HG03469 (cell line): ENCODE measurements around the gene PACRG.

ENCODE experiments used
- ATAC-seq: cut with Tn5 transposase; IDR thresholded peaks from one replicate; pipeline ENCODE4 v1.9.1; 2021; ENCODE audit warnings: mild to moderate bottlenecking, moderate library complexity, moderate number of reproducible peaks; ENCODE audit not compliant: unreplicated experiment

Gene PACRG

GRCh38 chr6:163364641-163365040, 636.9 kb downstream of the PACRG start:
- ATAC-seq: no peak
